ENCODE results near the gene IQGAP1. TPM values are rescaled to one million over a fixed set of nuclear protein-coding genes. Genes with fewer than 3 reads are reported as not detected.

Gene IQGAP1, protein sequence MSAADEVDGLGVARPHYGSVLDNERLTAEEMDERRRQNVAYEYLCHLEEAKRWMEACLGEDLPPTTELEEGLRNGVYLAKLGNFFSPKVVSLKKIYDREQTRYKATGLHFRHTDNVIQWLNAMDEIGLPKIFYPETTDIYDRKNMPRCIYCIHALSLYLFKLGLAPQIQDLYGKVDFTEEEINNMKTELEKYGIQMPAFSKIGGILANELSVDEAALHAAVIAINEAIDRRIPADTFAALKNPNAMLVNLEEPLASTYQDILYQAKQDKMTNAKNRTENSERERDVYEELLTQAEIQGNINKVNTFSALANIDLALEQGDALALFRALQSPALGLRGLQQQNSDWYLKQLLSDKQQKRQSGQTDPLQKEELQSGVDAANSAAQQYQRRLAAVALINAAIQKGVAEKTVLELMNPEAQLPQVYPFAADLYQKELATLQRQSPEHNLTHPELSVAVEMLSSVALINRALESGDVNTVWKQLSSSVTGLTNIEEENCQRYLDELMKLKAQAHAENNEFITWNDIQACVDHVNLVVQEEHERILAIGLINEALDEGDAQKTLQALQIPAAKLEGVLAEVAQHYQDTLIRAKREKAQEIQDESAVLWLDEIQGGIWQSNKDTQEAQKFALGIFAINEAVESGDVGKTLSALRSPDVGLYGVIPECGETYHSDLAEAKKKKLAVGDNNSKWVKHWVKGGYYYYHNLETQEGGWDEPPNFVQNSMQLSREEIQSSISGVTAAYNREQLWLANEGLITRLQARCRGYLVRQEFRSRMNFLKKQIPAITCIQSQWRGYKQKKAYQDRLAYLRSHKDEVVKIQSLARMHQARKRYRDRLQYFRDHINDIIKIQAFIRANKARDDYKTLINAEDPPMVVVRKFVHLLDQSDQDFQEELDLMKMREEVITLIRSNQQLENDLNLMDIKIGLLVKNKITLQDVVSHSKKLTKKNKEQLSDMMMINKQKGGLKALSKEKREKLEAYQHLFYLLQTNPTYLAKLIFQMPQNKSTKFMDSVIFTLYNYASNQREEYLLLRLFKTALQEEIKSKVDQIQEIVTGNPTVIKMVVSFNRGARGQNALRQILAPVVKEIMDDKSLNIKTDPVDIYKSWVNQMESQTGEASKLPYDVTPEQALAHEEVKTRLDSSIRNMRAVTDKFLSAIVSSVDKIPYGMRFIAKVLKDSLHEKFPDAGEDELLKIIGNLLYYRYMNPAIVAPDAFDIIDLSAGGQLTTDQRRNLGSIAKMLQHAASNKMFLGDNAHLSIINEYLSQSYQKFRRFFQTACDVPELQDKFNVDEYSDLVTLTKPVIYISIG (N-terminal part only)
- total RNA-seq: 176 and 187 TPM in 2 replicates

DNA sequence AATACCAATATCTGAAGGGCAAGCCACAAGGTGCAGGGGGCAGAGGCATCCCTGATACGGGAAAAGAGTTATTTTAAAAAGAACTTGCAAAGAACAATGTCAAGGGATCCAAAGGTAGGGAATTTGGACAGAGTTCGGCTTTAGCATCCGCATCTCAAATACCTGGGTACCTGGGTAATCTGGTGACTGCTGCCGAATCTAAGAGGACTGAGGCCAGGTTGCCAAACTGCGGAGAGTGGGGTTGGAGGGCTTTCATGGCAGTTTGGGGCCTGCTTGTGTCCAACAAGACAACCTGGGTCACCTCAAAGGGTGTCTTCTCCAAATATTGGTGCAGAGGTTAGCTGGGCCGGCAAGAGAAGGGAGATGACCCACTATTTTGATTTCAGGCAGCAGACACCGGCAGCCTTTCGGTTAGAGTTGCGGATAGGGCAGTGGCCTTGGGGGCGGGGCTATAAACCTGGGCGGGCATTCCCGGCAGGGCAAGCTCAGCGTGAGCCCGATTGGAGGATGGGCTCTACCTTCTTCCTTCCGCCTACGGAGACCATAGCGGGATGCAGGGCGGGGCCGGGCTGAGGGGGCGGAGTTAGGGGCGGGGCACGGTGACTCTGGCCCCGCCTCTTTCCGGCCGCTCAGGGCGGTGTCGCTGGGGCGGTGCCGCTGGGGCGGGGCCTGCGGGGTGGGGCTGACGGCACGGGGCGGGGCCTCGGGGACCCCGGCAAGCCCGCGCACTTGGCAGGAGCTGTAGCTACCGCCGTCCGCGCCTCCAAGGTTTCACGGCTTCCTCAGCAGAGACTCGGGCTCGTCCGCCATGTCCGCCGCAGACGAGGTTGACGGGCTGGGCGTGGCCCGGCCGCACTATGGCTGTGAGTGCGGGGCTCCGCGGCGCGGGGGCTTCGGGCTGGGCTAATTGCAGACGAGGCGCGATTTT is at the start of gene IQGAP1:
TSS of gene IQGAP1 (plus strand) at position 709 of the 928 bp plus-strand sequence. CDS start at position 809, 100 bp downstream.
- H3K4me3 ChIP-seq (ENCODE audit: low read depth, low read length): peak within 1 kb of the TSS; percentile 93
- no peak for DNase-seq (ENCODE audit: low read depth)
- no peak for TF ChIP-seq CTCF (conservative IDR thresholded peaks at IDR 0.05; ENCODE audit: low read depth, low read length)

GRCh38 chr15:90338532-90338931 is 49.5 kb upstream of the IQGAP1 start:
- no peak overlapping the region for H3K4me3 ChIP-seq (ENCODE audit: low read depth, low read length)
- no peak for DNase-seq (ENCODE audit: low read depth)
- no peak for TF ChIP-seq CTCF (conservative IDR thresholded peaks at IDR 0.05; ENCODE audit: low read depth, low read length)

DNA sequence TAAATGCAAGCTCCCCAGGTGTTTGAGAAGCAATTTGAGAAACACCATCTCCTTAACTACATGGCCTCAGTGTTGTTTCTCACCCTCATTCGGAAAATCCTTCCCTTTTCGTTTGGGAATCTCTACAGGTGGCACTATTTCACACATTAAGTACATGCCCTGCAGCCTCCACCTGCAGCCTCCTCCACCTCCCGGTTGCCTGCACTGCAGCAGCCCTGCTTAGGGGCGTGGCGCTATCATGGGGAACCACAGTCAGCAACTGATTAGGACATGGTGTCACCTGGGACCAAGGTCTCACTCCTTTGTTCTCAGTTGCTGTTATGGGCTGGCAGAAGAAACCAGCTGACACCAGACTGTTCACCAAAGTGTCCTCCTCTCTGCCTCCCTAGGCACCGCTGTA is 47.7 kb upstream of the IQGAP1 start:
- H3K4me3 ChIP-seq (ENCODE audit: low read depth, low read length): no peak overlapping the region
- no peak for DNase-seq (ENCODE audit: low read depth)
- no peak for TF ChIP-seq CTCF (conservative IDR thresholded peaks at IDR 0.05; ENCODE audit: low read depth, low read length)

DNA sequence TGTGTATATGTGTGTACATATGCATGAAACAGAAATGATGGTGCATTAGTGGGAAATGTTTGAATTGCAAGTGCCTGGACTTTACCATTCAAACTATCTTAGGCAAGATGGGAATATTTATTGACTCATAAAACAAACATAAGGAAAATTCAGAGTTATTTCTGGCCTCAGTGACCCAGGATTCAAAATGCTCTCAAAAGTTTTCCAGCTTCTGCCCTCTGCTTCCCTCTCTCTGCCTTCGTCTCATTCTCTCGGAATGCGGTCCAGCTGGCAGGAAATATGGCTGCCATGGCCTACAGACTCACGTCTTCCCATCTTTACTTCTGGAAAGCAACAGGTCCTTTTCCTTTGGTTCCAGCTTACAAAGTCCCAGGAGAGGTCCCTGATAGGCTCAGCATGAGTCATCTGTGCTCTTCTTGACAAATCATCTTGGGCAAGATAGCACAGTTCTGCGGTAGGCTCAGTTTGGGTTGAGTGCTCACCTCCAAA is 44.7 kb upstream of the IQGAP1 start:
- TF ChIP-seq CTCF (conservative IDR thresholded peaks at IDR 0.05; ENCODE audit: low read depth, low read length): no peak
- no peak overlapping the region for H3K4me3 ChIP-seq (ENCODE audit: low read depth, low read length)
- no peak for DNase-seq (ENCODE audit: low read depth)

DNA sequence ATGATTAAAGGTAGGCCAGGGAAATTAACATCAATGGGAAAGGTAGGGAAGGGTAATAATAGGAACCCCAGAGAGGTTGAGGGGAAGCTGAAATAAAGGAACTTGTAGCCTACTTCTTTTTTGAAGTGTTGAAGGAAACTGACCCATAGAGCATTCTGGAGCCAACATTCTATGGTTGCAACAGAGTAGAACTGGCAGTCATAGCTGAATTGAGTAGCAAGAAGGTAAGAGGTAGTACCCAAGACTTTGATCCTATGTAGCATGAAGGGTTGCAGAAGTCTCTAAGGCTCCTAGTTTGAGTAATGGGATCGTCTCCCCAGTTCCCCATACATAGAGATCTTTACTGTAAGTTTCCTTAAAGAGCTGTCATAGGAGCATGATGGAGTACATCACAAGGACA is 43.4 kb upstream of the IQGAP1 start:
- no peak for TF ChIP-seq CTCF (conservative IDR thresholded peaks at IDR 0.05; ENCODE audit: low read depth, low read length)
- DNase-seq (ENCODE audit: low read depth): no peak
- H3K4me3 ChIP-seq (ENCODE audit: low read depth, low read length): no peak overlapping the region

Data from epithelial cell of proximal tubule (primary cell).